Measurements from ENCODE around the gene CHST1.

The CHST1 gene

GRCh38 chr11:45651841-45652749, 13.3 kb downstream of the CHST1 start:
- ATAC-seq: no peak
- TF ChIP-seq ISL1 (CRISPR knock-in tag; IDR thresholded peaks at IDR 0.05): no peak
- TF ChIP-seq TCF4 (CRISPR knock-in tag; IDR thresholded peaks at IDR 0.05; ENCODE audit: borderline replicate concordance): no peak
- no peak for TF ChIP-seq TSHZ2 (CRISPR knock-in tag; IDR thresholded peaks at IDR 0.05)
- no peak for TF ChIP-seq ESRRG (CRISPR knock-in tag; IDR thresholded peaks at IDR 0.05)
- no peak for TF ChIP-seq SNAI2 (CRISPR knock-in tag; IDR thresholded peaks at IDR 0.05)
- TF ChIP-seq OSR1 (CRISPR knock-in tag; IDR thresholded peaks at IDR 0.05): no peak

- no peak for ATAC-seq
- no peak for TF ChIP-seq OSR1 (CRISPR knock-in tag; IDR thresholded peaks at IDR 0.05)
- no peak for TF ChIP-seq ZFP3 (CRISPR knock-in tag; IDR thresholded peaks at IDR 0.05)
- TF ChIP-seq ZNF70 (CRISPR knock-in tag; IDR thresholded peaks at IDR 0.05): no peak
- TF ChIP-seq ZNF565 (CRISPR knock-in tag; conservative IDR thresholded peaks at IDR 0.05; ENCODE audit: low read depth): no peak
- TF ChIP-seq ZNF8 (CRISPR knock-in tag; IDR thresholded peaks at IDR 0.05): no peak
- no peak for TF ChIP-seq TOX (CRISPR knock-in tag; IDR thresholded peaks at IDR 0.05; ENCODE audit: borderline replicate concordance)
- TF ChIP-seq SNAI2 (CRISPR knock-in tag; IDR thresholded peaks at IDR 0.05): no peak
- TF ChIP-seq ZFP30 (CRISPR knock-in tag; IDR thresholded peaks at IDR 0.05): no peak
- TF ChIP-seq CREB5 (CRISPR knock-in tag; IDR thresholded peaks at IDR 0.05; ENCODE audit: low read depth): no peak
- TF ChIP-seq ZC3H10 (CRISPR knock-in tag; IDR thresholded peaks at IDR 0.05): no peak
Observed at GRCh38 chr11:45651156-45651555, 14.3 kb downstream of the CHST1 start.

GRCh38 chr11:45650166-45651095, 15.0 kb downstream of the CHST1 start:
- no peak for TF ChIP-seq RARB (CRISPR knock-in tag; IDR thresholded peaks at IDR 0.05)
- TF ChIP-seq ZNF70 (CRISPR knock-in tag; IDR thresholded peaks at IDR 0.05): no peak
- TF ChIP-seq TSHZ2 (CRISPR knock-in tag; IDR thresholded peaks at IDR 0.05): no peak
- no peak for TF ChIP-seq CSRNP3 (CRISPR knock-in tag; IDR thresholded peaks at IDR 0.05)
- no peak for TF ChIP-seq ZNF565 (CRISPR knock-in tag; conservative IDR thresholded peaks at IDR 0.05; ENCODE audit: low read depth)
- TF ChIP-seq ISL1 (CRISPR knock-in tag; IDR thresholded peaks at IDR 0.05): no peak
- TF ChIP-seq OSR1 (CRISPR knock-in tag; IDR thresholded peaks at IDR 0.05): no peak
- TF ChIP-seq BACH2 (CRISPR knock-in tag; IDR thresholded peaks at IDR 0.05; ENCODE audit: borderline replicate concordance): no peak
- no peak for TF ChIP-seq ZFP30 (CRISPR knock-in tag; IDR thresholded peaks at IDR 0.05)
- no peak for TF ChIP-seq CREB5 (CRISPR knock-in tag; IDR thresholded peaks at IDR 0.05; ENCODE audit: low read depth)
- TF ChIP-seq TCF4 (CRISPR knock-in tag; IDR thresholded peaks at IDR 0.05; ENCODE audit: borderline replicate concordance): no peak
- TF ChIP-seq PATZ1 (CRISPR knock-in tag; IDR thresholded peaks at IDR 0.05; ENCODE audit: borderline replicate concordance): no peak
- TF ChIP-seq ZNF8 (CRISPR knock-in tag; IDR thresholded peaks at IDR 0.05): no peak
- TF ChIP-seq ZC3H10 (CRISPR knock-in tag; IDR thresholded peaks at IDR 0.05): no peak
- TF ChIP-seq ZFP3 (CRISPR knock-in tag; IDR thresholded peaks at IDR 0.05): no peak
- TF ChIP-seq GLIS3 (CRISPR knock-in tag; IDR thresholded peaks at IDR 0.05): no peak
- no peak for TF ChIP-seq TOX (CRISPR knock-in tag; IDR thresholded peaks at IDR 0.05; ENCODE audit: borderline replicate concordance)
- no peak for TF ChIP-seq POU6F1 (CRISPR knock-in tag; IDR thresholded peaks at IDR 0.05; ENCODE audit: borderline replicate concordance, low read depth)
- TF ChIP-seq ESRRG (CRISPR knock-in tag; IDR thresholded peaks at IDR 0.05): no peak
- no peak for ATAC-seq
